AG09309 (cell line): ENCODE results near the gene PPP4R3C.
"Not testable (repeated sequence)": the region's sequence is repeated elsewhere in the genome, so short reads cannot be mapped to it uniquely, and the experiment has no call there.

ENCODE experiments used
- DNase-seq: peaks from one replicate; pipeline ENCODE4 v3.0.0-alpha.2; 2010; ENCODE audit warnings: low read depth
- H3K4me3 ChIP-seq: 2 replicates; pipeline ENCODE4 v1.5.1; 2011; ENCODE audit warnings: mild to moderate bottlenecking, low read depth, low read length, moderate library complexity; ENCODE audit not compliant: control insufficient read depth
- CTCF ChIP-seq: IDR thresholded peaks from 2 replicates; pipeline ENCODE4 v1.5.1; 2011; ENCODE audit warnings: mild to moderate bottlenecking, low read depth, low read length, inconsistent platforms; ENCODE audit not compliant: insufficient read depth, control insufficient read depth; ENCODE audit errors: missing control alignments

The PPP4R3C gene

GRCh38 chrX:27445438-27445837, 17.7 kb downstream of the PPP4R3C start:
- TF ChIP-seq CTCF: no peak
- no peak for DNase-seq
- no peak overlapping the region for H3K4me3 ChIP-seq

DNA sequence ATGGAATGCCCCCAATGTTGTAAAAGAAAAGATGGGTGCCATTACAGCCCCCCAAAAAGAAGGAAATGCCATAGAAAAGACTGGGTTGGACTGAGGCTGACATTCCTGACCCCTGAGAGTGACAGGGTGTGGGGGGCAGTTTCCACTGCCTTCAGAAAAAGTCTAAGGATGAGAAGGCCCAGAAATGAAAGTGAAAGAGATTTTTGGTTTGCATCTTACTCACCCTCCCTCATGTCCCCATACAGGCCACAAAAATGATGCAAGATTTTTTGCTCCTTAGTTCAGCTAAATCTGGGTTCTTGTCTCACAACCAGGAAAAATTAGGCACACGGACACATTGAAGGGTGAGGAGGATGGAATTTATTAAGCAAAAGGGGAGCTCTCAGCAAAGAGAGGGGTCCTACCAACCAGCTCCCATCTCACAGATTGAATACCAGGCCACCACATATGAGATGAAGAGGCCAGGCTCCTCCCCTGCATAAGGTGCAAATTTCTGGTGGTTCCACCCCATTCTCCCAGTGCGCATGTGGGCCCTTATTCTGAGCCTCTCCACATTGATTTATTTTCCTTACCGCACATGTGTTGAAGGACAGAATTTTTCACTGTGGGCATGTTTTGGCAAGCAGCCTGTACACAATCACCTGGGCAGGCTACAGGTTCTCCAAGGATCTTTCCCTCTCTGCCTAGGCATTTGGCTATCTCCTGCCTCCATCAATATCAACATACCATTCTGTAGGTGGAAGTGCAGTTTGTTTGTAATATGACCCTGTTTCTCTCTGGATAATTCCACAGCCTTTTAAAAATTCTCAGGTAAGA, 18.8 kb downstream of the PPP4R3C start:
- no peak for DNase-seq
- no peak overlapping the region for H3K4me3 ChIP-seq
- TF ChIP-seq CTCF: no peak

- H3K4me3 ChIP-seq, DNase-seq: not testable (repeated sequence)
These were observed 20.7 kb downstream of the PPP4R3C start for GRCh38 chrX:27442392-27442791.

DNA sequence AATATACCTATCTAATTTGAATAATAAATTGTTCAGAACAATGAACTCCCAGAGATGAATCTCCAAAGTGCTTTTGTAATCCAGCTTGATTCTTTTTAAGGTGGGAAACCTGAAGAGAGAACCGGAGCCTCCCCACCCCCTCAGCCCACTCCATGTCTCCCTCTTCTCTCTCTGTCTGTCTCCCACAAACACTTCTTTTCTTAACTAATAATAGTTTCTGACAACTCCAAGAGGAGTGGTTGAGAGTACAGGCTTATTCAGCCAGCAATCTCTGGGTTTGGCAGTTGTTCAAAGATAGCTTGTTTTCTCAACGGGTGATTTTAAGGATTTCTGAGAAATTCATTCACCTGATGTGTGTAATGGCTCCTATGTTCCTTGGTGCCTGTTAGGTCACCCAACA, 23.4 kb downstream of the PPP4R3C start:
- no peak for TF ChIP-seq CTCF
- no peak for DNase-seq
- H3K4me3 ChIP-seq: no peak overlapping the region

GRCh38 chrX:27438937-27439336, 24.2 kb downstream of the PPP4R3C start:
- TF ChIP-seq CTCF: no peak

GRCh38 chrX:27435031-27435430, 28.1 kb downstream of the PPP4R3C start:
- no peak overlapping the region for H3K4me3 ChIP-seq
- TF ChIP-seq CTCF: no peak
- DNase-seq: no peak

More at GRCh38 chrX:27438937-27439336, 24.2 kb downstream of the PPP4R3C start:
- H3K4me3 ChIP-seq: no peak overlapping the region
- no peak for DNase-seq
